ENCODE measurements around the gene USP1.

GRCh38 chr1:62423580-62424242 lies 13.1 kb upstream of the USP1 start:
- TF ChIP-seq ZBTB21 (CRISPR knock-in tag; IDR thresholded peaks at IDR 0.05; ENCODE audit: borderline replicate concordance) (no peak), NFE2L1 (CRISPR knock-in tag; IDR thresholded peaks at IDR 0.05) (no peak)

Measured in WTC11 (cell line).